CD4-positive, alpha-beta T cell treated with Interleukin-4 for 4 hours (primary cell): ENCODE data around the gene CST6.
A peak's percentile ranks its signal among the peaks of the same experiment; 100 is the strongest.
"Not testable (repeated sequence)": the region's sequence is repeated elsewhere in the genome, so short reads cannot be mapped to it uniquely, and the experiment has no call there.

Experiments used
- DNase-seq: peaks from one replicate; pipeline ENCODE4 v3.0.0-alpha.2; 2020

The CST6 gene

DNA sequence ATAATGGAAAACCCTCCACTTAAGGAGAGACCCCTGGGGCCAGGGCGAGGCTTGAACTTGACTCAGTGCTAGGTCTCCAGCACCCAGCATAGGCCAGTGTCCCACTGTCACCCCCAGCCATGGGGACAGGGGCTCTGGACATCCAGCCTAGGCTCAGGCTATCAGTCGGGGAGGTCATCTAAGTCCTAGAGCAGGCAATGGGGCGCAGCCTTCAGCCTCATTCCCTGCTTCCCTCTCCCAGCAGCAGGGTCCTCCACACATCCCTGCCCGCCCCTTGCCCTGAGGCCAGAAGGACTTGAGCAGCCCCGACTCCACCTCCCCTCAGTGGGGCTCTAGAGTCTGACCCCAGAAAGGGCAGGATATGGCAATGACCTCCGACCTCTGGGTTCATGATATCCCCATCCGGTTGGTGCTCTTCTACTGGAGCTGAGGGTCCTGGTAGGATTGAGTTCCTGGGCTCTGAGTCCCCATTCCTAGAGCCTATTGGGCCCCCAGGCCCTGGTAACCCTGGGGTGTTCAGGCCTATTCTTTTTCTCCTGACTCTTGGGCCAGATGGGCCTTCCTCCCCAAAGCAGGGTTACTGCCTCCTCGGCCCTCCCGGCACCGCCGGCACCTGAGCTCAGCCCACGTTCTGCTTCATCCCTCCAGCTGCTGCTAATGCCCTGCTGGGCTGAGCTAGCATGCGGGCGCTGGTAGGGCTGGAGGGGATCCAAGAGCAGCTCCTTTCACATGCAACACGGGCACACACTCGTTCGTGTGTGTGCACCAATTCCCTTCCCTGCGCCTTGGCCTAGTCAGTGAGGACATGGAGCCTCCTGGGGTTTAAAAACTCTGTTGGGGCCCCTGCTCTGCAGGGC lies 4.4 kb downstream of the CST6 start:
- DNase-seq, result no peak

DNA sequence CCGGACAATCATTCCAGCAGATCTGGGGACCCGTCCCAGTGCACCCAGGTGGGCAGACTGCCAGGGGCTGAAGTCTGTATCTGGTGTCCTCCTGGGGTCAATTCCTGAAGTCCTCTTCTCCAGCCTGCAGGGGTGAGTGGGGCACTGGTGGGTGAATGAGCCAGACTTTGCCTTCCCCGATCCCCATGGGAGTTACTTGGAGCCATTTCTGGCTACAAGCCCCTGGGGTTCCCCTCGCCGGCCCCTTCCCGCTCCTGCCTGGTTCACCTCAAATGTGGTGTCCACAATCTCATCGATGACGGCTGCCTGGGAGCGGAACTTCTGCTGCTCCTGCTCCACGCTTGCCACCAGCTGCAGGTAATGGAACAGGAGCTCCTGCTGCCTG lies 5.0 kb downstream of the CST6 start:
- no peak for DNase-seq

DNA sequence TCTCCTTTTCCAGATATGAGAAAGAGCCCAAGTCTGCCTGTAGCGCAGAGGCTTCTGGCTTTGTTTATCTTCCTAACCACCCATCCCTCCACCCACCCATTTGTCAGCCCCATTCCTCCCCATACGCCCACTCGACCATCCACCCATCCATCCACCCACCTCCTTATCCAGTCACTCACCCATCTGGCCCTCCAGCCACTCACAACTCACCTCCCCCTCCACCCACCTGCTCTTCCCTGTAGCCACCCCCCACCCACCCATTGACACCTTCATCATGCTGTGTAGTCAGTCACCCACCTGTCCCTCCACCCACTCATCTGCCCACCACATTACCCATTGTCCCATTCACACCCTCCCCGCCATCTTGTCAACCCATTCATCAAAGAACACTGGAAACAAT lies 5.5 kb downstream of the CST6 start:
- DNase-seq, result no peak

DNA sequence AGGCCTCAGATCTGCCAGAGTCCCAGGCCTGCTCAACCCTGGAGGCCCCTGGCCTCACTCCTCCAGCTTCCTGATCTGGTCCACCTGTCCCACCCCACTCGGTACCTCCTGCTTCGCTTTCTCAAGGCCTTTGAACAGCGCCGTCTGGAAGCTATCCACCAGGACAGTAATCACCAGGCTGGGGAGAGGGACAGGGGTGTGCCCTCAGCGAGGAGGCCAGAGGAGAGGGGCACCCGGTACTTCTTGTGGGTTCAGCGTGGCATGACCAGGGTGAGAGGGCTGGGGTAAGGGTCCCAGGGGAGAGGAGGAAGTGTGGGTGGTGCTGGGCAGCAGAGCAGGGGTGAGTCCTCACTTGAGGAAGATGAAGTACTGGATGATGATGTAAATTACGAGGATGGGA lies 8.4 kb downstream of the CST6 start:
- no peak for DNase-seq

DNA sequence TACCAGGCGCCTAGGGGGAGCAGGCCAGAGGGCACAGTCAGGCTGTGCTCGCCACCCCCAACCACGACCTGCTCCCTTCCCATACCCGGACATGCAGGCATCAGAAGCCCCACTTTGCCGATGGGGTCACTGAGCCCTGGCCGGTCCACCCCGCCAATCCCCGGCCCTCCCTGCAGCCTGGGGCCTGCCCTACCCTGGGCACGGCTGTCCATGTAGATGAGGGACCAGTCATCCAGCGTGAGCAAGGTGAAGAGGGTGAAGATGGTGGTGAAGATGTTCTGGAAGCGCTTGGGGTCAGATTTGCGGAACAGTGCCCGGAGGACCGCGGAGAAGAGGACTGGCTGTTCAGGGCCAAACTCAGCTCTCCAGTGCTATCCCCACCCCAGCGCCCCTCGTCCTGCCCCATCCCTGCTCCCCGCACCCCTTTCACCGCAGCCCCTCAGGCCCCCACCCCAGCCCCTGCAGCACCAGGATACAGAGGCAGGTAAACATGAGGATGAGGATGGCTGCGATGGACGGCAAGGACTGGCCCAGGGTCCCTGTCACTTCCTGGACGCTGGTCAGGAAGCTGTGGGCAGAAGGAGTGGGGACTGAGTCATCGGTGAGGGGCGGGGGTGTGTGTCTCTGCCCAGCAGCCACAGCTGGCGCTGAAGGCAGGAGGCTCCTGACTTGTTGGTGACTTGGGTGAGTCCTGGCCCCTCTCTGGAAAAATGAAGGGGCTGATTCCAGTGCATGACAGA lies 9.0 kb downstream of the CST6 start:
- no peak for DNase-seq

DNA sequence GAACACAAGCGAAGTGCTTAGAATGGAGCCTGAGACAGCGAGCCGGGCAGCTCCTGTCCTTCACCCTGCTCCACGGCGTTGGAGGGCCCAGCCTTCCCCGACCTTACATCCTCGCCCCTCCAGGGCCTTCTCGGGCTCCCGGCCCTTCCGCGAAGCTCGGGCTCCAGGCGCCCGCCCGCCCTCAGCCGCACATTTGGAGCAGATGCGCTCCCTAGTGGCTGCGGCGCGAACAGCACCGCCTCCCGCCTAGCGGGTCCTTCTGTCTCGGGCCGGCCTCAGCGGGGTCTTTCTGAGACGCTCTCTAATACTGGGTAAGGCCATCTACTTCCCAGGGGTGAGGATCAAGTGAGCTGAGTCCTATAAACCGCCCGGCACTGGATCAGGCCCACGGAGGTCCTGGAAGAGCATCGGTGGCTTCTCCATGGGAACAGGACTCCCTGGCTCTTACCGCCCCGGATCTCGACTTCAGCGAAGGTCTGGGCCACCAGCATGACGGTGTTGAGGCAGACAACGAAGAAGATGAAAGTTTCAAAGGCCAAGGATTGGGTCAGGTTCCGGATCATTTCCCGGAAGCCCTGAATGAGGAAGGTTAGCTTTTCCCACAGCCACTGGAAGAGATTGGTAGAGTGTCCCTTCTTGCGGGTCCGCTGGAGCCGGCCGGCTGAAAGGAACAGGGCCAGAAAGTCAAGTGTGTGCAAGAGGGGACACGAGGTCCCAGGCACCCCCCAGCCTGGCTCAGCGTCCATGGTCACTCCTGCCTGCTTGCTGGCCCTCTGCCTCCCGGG lies 10.8 kb downstream of the CST6 start:
- DNase-seq, result peak; percentile 51

DNA sequence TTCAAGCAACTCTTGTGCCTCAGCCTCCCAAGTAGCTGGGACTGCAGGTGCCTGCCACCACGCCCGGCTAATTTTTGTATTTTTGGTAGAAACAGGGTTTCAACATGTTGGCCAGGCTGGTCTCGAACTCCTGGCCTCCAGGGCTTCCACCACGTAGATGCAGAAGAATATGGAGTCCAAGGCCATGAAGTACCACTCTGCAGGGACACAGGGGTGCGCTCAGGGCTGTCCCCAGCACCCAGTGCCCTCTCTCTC lies 11.3 kb downstream of the CST6 start:
- not testable (repeated sequence) for DNase-seq

DNA sequence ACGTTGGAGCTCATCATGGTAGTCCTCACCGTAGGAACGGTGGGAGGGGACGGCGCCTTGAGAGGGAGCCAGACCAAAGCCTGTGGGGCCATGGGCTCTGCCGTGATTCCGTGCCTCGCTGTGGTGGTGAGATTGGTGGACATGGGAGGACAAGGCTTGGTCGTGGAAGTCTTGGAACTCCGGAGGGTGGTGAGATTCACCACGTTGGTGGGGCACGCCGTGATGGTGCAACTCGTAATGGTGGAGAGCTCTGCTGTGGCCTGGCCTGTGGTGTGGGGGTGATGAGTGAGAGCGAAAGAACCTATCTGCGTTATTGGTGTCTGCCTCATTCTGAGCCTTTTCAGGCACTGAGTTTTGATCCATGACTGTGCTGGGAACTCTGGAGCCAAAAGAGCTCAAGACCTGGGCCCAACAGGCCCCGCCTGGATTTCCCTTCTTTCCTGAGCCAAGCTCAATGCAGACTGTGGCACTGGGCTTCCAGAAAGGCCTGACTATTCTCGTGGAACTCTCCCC lies 14.3 kb downstream of the CST6 start, which contains the start of gene CATSPER1:
CATSPER1 (minus strand) TSS at position 463 of the 513 bp plus-strand sequence; CDS start at position 363, 100 bp downstream.
- no peak for DNase-seq

DNA sequence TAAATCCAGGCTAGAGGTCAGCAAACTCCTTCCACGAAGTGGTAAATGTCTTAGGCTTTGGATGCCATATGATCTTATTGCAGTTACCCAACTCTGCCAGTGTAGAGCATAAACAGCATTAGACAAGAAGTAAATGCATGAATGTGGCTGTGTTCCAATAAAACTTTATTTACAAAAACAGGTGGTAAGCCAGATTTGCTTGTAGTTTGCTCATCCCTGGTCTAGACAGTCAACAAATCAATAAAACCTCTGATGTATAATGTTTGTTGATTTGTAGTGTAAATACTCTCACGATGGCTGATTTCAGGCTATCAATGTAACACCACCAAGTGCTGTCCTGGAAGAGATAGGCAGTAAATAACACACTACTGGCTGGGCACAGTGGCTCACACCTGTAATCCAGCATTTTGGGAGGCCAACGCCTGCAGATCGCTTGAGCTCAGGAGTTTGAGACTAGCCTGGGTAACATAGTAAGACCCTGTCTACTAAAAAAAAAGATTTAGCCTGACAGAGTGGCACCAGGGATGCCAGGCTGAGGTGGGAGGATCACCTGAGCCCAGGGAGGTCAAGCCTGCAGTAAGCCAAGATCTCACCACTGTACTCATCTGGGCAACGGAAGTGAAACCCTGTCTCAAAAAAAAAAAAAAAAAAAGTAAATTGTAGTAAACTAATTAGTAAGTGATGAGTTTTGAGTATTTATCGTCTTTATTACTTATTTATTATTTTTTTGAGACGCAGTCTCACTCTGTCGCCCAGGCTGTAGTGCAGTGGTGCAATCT lies 21.3 kb downstream of the CST6 start:
- DNase-seq, result no peak

DNA sequence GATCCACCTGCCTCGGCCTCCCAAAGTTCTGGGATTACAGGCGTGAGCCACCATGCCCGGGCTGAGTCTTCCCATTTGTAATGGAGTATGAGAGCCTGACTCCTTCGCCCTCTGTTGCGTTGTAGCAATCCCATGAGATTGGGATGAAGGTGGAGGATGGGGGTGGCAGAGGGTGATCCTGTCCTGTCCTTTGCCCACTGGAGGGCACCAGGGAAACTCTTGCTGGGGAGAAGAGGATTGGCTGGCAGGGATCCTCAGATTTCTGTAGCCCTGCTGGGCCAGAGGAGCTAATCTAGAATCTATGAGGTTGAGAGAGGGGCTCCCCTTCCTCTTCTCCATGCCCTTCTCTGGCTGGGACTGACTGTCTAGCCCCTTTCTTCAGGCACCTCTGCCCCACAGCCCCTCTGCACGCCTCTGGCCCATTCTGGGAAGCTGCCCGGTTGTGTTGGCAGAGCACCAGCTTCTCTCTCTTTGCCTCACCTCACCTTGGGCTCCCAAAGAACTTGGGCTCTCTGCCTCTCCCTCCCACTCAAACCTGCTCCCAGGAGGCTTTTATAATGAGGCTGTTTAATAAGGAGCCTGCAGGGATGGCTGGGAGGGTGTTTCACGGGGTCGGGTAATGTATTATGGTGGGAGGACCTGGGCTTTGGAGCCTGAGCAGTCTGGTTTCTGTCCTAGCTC lies 24.0 kb downstream of the CST6 start:
- DNase-seq, result no peak

DNA sequence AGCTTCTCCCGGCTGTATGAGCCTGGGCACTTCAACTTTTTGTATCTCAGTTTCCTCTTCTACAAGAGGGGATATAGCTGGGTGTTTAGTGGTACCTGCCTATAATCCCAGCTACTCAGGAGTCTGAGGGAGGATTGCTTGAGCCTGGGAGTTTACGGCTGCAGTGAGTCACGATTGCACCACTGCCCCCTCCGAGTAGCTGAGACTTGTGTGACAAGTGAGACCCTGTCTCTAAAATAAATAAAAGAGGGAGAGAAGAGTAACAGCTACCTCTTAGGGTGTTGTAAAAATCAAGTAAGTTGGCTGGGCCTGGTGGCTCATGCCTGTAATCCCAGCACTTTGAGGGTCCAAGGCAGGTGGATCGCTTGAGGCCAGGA lies 24.5 kb downstream of the CST6 start:
- DNase-seq, result no peak

DNA sequence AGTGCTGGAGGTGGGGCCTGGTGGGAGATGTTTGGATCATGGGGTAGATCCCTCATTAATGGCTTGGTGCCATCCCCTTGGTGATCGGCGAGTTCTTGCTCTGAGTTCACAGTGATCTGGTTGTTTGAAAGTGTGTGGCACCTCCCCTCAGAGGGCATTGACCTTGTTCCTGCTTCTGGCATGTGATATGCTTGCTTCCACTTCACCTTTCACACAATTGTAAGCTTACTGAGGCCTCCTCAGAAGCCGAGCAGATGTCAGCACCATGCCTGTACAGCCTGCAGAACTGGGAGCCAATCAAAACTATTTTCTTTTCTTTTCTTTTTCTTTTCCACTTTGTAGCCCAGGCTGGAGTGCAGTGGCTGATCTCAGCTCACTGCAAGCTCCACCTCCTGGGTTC lies 25.5 kb downstream of the CST6 start:
- DNase-seq, result no peak

DNA sequence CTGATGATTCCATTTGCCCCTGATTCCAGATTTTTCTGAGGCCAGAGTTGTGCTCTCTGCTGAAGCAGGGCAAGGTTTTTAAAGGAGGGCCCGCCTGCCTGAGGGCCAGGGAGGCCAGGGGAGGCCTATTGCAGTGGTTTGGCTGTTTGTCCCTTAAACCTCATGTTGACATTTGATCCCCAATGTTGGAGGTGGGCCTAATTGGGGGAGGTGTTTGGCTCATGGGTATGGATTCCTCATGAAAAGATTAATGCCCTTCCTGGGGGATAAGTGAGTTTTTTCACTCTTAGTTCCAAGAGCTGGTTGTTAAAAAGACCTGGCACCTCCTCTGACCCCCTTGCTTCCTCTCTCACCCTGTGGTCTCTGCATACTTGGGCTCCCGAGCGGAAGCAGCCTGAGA lies 28.0 kb downstream of the CST6 start:
- no peak for DNase-seq

DNA sequence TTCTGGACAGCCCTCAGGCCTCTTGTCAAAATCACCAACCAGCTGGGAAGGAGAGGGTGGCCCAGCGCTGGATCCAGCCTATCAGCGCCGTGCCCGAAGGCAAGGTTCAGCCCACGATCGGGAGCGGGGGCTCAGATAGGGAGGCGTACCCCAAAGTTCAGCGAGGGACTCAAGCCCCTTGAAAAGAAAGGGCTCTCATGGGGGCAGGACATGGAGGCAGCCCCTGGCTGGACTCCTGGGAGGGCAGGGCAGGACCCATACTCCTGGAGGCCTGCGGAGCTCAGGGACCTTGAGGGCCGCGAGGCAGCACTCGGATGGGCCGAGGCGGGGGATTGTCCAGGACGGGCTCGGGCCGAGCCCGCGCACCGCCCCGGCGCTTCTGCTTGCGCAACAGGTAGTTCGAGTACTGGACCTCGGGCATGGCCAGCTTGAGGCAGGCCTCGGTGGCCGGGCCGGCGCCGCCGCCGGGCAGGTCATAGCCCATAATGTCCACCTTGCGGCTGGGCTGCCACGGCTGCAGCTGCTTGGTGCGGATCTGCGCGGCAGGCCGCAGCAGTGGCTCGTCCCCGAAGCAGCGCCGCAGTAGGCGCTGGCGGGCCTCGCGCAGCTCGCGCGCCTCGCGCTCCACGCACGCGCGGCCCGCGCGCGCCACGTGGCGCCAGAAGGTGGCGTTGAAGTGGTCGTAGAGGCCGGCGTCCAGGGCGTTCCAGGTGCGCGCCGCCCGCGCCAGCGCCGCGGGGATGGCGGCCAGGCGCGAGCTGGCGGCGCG lies 30.6 kb downstream of the CST6 start:
- DNase-seq, result no peak

DNA sequence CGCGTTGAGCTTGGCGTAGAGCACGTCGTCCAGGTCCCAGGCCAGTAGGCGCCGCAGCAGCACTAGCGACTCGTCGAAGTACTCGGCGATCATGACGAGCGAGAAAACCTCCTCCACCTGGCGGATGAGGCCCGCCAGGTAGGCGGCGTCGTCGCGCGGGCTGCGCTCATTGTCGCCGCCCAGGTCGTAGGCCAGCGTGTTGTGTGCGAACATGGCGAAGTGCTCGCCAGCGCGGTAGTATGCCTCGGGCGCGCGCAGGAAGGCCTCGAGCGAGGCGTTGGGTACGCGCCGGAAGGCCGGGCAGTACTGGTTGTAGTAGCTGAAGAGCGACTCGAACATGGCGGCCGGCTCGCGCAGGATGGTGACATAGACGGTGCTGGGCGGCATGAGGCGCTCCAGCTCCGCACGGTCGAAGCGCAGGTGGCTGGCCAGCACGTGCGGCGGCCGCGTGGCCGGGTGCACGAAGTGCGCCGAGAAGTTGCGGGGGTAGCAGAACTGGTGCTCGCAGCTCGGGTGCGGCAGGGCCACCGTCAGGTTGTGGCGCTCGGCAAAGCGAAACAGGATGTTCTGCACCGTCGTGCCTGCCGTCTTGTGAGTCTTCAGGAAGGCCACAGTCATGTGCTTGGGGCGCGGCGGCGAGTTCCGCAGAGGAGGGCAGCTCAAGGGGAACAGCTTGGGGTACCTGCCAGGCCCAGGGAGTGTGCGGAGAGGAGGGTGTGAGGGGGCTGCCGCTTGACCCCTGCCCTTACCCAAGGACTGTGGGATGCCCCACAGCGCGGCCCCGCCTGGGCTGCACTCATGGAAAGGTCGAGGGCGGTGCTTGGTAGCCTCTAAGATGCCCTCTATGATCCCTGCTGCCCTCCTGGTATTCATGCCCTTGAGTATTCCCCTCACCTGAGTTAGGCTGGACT lies 31.4 kb downstream of the CST6 start:
- no peak for DNase-seq

DNA sequence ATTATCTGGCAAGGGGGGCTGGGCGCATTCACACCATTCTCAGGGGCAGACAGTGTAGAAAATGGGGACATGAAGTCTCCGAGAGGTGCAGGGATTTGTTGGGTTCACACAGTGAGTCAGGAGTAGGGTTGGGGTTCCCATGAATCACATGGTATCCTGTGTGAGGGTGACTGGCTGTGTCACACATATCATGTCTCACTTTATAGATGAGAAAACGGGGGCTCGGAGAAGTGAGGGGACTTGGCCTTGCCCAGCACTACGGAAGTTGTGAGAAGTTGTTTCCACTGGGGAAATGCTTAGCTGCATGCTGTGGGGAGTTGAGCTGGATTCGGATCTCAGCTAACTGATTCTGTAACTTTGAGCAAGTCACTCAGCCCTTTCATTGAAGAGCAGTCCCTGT lies 32.9 kb downstream of the CST6 start:
- DNase-seq, result peak; percentile 73

DNA sequence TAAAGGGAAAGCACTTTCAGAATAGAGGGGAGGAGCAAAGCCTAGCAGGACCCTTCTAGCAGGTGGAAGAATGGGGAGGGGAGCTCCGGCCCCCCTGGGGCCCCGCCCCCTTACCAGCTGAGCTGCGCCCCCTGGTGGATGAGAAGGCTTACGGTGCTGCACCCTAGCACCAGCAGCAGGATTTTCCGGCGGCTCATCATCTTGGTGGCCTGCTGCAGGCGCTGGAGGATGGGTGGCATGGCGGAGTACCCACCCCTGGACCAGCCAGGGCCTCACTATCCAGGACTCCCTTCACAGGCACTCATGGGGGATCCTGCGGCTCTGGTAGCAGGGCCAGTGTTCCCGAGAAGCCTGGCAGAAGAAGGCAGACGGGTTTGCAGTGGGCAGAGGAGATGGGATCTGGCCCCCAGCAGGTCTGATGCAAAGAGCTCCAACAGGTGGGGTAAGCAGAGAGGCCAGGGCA lies 33.4 kb downstream of the CST6 start:
- peak; percentile 79 for DNase-seq

DNA sequence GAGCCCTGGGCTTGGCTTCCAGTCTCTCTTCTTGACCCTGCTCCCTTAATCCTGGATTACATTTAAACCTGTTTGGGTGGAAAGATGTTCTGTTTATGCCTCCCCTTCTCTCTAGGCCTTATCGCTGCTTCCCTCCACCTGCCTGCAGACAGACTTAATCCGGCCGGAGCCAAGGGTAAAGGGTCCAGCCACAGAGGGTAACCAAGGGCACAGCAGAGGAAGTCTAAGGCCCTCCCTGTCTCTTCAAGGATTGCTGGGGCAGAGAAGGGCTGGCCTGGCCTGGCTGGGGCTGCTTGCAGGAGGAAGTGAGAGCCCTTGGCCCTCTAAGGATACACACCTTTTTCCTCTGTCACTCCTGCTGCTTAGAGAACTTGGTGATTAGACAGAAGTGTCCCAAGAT lies 35.1 kb downstream of the CST6 start:
- no peak for DNase-seq

DNA sequence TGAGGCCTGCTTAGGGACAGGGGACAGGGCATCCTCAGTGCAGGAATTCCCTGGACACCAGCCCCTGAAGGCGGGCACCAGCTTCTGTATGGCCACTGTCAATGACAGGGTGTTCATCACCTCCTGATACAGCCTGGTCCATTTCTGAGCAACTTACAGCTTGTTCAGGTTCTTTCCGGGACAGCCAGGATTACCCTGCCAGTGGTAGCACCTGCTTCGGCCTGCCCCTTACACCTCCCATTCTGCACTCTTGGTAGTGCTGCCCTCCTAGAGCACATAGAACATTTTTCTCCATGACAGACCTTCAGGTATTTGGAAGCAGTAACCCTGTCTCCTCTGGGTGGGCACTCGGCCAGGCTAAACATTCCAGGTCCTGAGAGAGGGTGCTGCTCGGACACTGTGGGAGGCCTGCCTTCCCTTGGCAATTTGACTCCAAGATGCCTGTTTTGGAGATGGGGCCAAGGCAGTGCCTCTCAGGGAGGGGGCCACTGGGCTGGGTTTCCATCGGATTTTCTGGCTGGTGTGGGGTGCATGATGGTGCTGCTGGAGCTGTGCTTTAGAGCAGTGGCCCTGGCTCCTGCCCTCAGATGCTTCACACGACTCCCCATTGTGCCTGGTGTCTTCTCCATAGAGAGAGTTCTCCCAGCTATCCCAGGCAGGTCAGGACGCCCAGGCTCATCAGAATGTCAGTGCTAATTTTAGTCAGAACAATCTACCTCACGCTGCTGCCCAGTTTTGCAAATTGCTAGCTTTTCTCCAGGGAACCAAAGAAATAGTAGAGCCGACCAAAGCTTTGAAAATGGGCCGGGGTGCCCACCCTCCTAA lies 35.9 kb downstream of the CST6 start:
- DNase-seq, result no peak
